ENCODE measurements around the gene INCENP. TPM values are rescaled to one million over a fixed set of nuclear protein-coding genes. Genes with fewer than 3 reads are reported as not detected.
"Not testable (repeated sequence)": the region's sequence is repeated elsewhere in the genome, so short reads cannot be mapped to it uniquely, and the experiment has no call there.

INCENP gene
- total RNA-seq, 1 donor from 2014 or later: 98.1 TPM

GRCh38 chr11:62172294-62172693 lies 48.5 kb downstream of the INCENP start:
- intact Hi-C loops (cut with micrococcal nuclease): no loop called here
- Mint-ChIP-seq H3K36me3 (ENCODE audit: low read depth) (no peaks in the 10 kb centered on the region), H3K9me3 (no peaks in the 10 kb centered on the region), H3K27ac (no peak overlapping the region), H3K4me1 (ENCODE audit: low read depth) (peaks cover 5% of the 10 kb centered on the region), H3K4me3 (no peak overlapping the region), H3K27me3 (ENCODE audit: insufficient read depth) (peaks cover 26% of the 10 kb centered on the region)
- DNase-seq (ENCODE audit: low spot score): no peak

GRCh38 chr11:62176766-62177165 lies 53.0 kb downstream of the INCENP start:
- Mint-ChIP-seq H3K4me3 (no peak overlapping the region), H3K9me3 (no peaks in the 10 kb centered on the region), H3K27me3 (ENCODE audit: insufficient read depth) (peaks cover 30% of the 10 kb centered on the region), H3K27ac (no peak overlapping the region), H3K4me1 (ENCODE audit: low read depth) (no peaks in the 10 kb centered on the region), H3K36me3 (ENCODE audit: low read depth) (no peaks in the 10 kb centered on the region)
- intact Hi-C loops (cut with micrococcal nuclease): no loop called here
- DNase-seq (ENCODE audit: low spot score): no peak

- Mint-ChIP-seq H3K27me3 (ENCODE audit: insufficient read depth) (peaks cover 12% of the 10 kb centered on the region), H3K9me3 (no peaks in the 10 kb centered on the region), H3K4me3 (no peak overlapping the region), H3K27ac (no peak overlapping the region), H3K36me3 (ENCODE audit: low read depth) (no peaks in the 10 kb centered on the region), H3K4me1 (ENCODE audit: low read depth) (no peaks in the 10 kb centered on the region)
- intact Hi-C loops (cut with micrococcal nuclease): no loop called here
- no peak for DNase-seq (ENCODE audit: low spot score)
Observed at GRCh38 chr11:62179995-62180394, 56.2 kb downstream of the INCENP start.

- Mint-ChIP-seq H3K4me3 (no peak overlapping the region), H3K4me1 (ENCODE audit: low read depth) (no peaks in the 10 kb centered on the region), H3K27ac (no peak overlapping the region), H3K36me3 (ENCODE audit: low read depth) (no peaks in the 10 kb centered on the region), H3K9me3 (no peaks in the 10 kb centered on the region), H3K27me3 (ENCODE audit: insufficient read depth) (peaks cover 11% of the 10 kb centered on the region)
- intact Hi-C loops (cut with micrococcal nuclease): no loop called here
- no peak for DNase-seq (ENCODE audit: low spot score)
Observed at GRCh38 chr11:62181097-62181496, 57.3 kb downstream of the INCENP start.

- H3K9me3 Mint-ChIP-seq: no peaks in the 10 kb centered on the region
- H3K36me3 Mint-ChIP-seq (ENCODE audit: low read depth): no peaks in the 10 kb centered on the region
- intact Hi-C loops (cut with micrococcal nuclease): no loop called here
Observed at GRCh38 chr11:62182147-62182891, 58.5 kb downstream of the INCENP start.

GRCh38 chr11:62186195-62186594 lies 62.4 kb downstream of the INCENP start:
- DNase-seq (ENCODE audit: low spot score): no peak
- Mint-ChIP-seq H3K36me3 (ENCODE audit: low read depth) (no peaks in the 10 kb centered on the region), H3K27me3 (ENCODE audit: insufficient read depth) (peaks cover 10% of the 10 kb centered on the region), H3K4me3 (no peak overlapping the region), H3K9me3 (no peaks in the 10 kb centered on the region), H3K27ac (no peak overlapping the region), H3K4me1 (ENCODE audit: low read depth) (no peaks in the 10 kb centered on the region)
- intact Hi-C loops (cut with micrococcal nuclease): no loop called here

More at GRCh38 chr11:62182147-62182891, 58.5 kb downstream of the INCENP start:
- Mint-ChIP-seq H3K4me3 (no peak overlapping the region), H3K4me1 (ENCODE audit: low read depth) (no peaks in the 10 kb centered on the region), H3K27ac (no peak overlapping the region), H3K27me3 (ENCODE audit: insufficient read depth) (peaks cover 11% of the 10 kb centered on the region)
- no peak for DNase-seq (ENCODE audit: low spot score)

- no peaks in the 10 kb centered on the region for H3K9me3 Mint-ChIP-seq
- H3K27ac Mint-ChIP-seq: no peak within 1 kb of the TSS
- no peaks in the 10 kb centered on the region for H3K4me1 Mint-ChIP-seq (ENCODE audit: low read depth)
- H3K36me3 Mint-ChIP-seq (ENCODE audit: low read depth): no peaks in the 10 kb centered on the region
- H3K27me3 Mint-ChIP-seq (ENCODE audit: insufficient read depth): peaks cover 15% of the 10 kb centered on the region
- no peak for DNase-seq (ENCODE audit: low spot score)
- H3K4me3 Mint-ChIP-seq: no peak within 1 kb of the TSS
- intact Hi-C loops (cut with micrococcal nuclease): no loop called here
Observed at GRCh38 chr11:62190011-62190410, 66.2 kb downstream of the INCENP start, which contains the start of gene SCGB1D1. SCGB1D1 (plus strand) TSS chr11:62190216; CDS start chr11:62190285, 69 bp downstream.

- Mint-ChIP-seq H3K27ac (no peak overlapping the region), H3K4me3 (no peak overlapping the region), H3K27me3 (ENCODE audit: insufficient read depth) (peaks cover 21% of the 10 kb centered on the region), H3K4me1 (ENCODE audit: low read depth) (no peaks in the 10 kb centered on the region), H3K9me3 (no peaks in the 10 kb centered on the region), H3K36me3 (ENCODE audit: low read depth) (no peaks in the 10 kb centered on the region)
- intact Hi-C loops (cut with micrococcal nuclease): no loop called here
- DNase-seq (ENCODE audit: low spot score): no peak
Observed at GRCh38 chr11:62193952-62194351, 70.1 kb downstream of the INCENP start.

- DNase-seq (ENCODE audit: low spot score); intact Hi-C loops (cut with micrococcal nuclease); H3K36me3 Mint-ChIP-seq (ENCODE audit: low read depth); H3K27ac Mint-ChIP-seq; H3K4me1 Mint-ChIP-seq (ENCODE audit: low read depth); H3K4me3 Mint-ChIP-seq; H3K9me3 Mint-ChIP-seq: not testable (repeated sequence)
- H3K27me3 Mint-ChIP-seq (ENCODE audit: insufficient read depth): peaks cover 21% of the 10 kb centered on the region
Observed at GRCh38 chr11:62195010-62195409, 71.2 kb downstream of the INCENP start.

GRCh38 chr11:62195945-62196344 lies 72.1 kb downstream of the INCENP start:
- no peak overlapping the region for H3K27ac Mint-ChIP-seq
- no peaks in the 10 kb centered on the region for H3K4me1 Mint-ChIP-seq (ENCODE audit: low read depth)

GRCh38 chr11:62197400-62197799 lies 73.6 kb downstream of the INCENP start:
- H3K9me3 Mint-ChIP-seq; H3K27ac Mint-ChIP-seq; intact Hi-C loops (cut with micrococcal nuclease); H3K4me3 Mint-ChIP-seq; H3K4me1 Mint-ChIP-seq (ENCODE audit: low read depth); H3K36me3 Mint-ChIP-seq (ENCODE audit: low read depth); DNase-seq (ENCODE audit: low spot score): not testable (repeated sequence)
- peaks cover 22% of the 10 kb centered on the region for H3K27me3 Mint-ChIP-seq (ENCODE audit: insufficient read depth)

More at GRCh38 chr11:62195945-62196344, 72.1 kb downstream of the INCENP start:
- peaks cover 24% of the 10 kb centered on the region for H3K27me3 Mint-ChIP-seq (ENCODE audit: insufficient read depth)
- no peaks in the 10 kb centered on the region for H3K36me3 Mint-ChIP-seq (ENCODE audit: low read depth)
- no peaks in the 10 kb centered on the region for H3K9me3 Mint-ChIP-seq
- intact Hi-C loops (cut with micrococcal nuclease): no loop called here
- DNase-seq (ENCODE audit: low spot score): no peak
- H3K4me3 Mint-ChIP-seq: no peak overlapping the region

GRCh38 chr11:62201376-62201775 lies 77.6 kb downstream of the INCENP start:
- intact Hi-C loops (cut with micrococcal nuclease): no loop called here
- Mint-ChIP-seq H3K27me3 (ENCODE audit: insufficient read depth) (peaks cover 12% of the 10 kb centered on the region), H3K36me3 (ENCODE audit: low read depth) (no peaks in the 10 kb centered on the region), H3K9me3 (no peaks in the 10 kb centered on the region), H3K4me1 (ENCODE audit: low read depth) (no peaks in the 10 kb centered on the region), H3K4me3 (no peak overlapping the region), H3K27ac (no peak overlapping the region)
- no peak for DNase-seq (ENCODE audit: low spot score)

All from activated T-helper 1 cell treated with anti-CD3 and anti-CD28 coated beads, Interleukin-12 subunit alpha, Interleukin-12 subunit beta, Interleukin-2, Interleukin-4 antibody, amounts not matched to agents 30 ng/mL and 10 ng/mL and 1 ng/mL, durations not matched to agents 14 hours and 24 hours and 36 hours (primary cell).